ENCODE data around the gene KCNMA1.

The KCNMA1 gene

DNA sequence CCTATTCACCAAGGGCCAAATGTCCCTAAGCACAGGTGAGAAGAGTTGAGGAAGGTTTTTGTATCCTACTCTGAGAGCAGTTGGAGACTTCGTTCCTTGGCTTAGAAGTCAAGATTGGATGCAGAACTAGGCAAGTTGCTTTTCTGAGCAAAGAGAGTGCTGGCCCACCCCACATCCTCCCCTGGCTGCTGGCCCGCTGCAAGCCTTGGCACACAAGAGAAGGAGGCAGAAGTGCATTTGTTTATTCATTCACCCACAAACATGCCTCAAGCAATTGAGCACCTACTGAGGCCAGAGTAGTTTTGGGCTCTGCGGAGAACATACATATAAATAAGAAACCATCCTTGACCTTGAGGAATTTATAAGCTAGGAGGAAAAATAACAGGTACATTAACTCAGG, 318.9 kb downstream of the KCNMA1 start:
- Histone ChIP-seq H3K36me3 (ENCODE audit: insufficient read depth) (no peaks in the 10 kb centered on the region), H3K27me3 (ENCODE audit: insufficient read depth, low read depth) (no peaks in the 10 kb centered on the region), H2AFZ (ENCODE audit: low read depth) (no peak overlapping the region), H3K9ac (no peak overlapping the region), H4K20me1 (ENCODE audit: insufficient read depth) (no peaks in the 10 kb centered on the region), H3K79me2 (ENCODE audit: insufficient read depth, low read depth) (no peaks in the 10 kb centered on the region), H3K4me1 (ENCODE audit: low read depth, poor library complexity, severe bottlenecking) (no peaks in the 10 kb centered on the region), H3K27ac (no peak overlapping the region), H3K4me2 (no peak overlapping the region), H3K4me3 (IDR thresholded peaks at IDR 0.05; ENCODE audit: insufficient read depth, low read depth, low read length) (no peak overlapping the region)
- TF ChIP-seq, protein P1, sequence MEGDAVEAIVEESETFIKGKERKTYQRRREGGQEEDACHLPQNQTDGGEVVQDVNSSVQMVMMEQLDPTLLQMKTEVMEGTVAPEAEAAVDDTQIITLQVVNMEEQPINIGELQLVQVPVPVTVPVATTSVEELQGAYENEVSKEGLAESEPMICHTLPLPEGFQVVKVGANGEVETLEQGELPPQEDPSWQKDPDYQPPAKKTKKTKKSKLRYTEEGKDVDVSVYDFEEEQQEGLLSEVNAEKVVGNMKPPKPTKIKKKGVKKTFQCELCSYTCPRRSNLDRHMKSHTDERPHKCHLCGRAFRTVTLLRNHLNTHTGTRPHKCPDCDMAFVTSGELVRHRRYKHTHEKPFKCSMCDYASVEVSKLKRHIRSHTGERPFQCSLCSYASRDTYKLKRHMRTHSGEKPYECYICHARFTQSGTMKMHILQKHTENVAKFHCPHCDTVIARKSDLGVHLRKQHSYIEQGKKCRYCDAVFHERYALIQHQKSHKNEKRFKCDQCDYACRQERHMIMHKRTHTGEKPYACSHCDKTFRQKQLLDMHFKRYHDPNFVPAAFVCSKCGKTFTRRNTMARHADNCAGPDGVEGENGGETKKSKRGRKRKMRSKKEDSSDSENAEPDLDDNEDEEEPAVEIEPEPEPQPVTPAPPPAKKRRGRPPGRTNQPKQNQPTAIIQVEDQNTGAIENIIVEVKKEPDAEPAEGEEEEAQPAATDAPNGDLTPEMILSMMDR (conservative IDR thresholded peaks at IDR 0.05; ENCODE audit: low read depth, low read length): no peak

DNA sequence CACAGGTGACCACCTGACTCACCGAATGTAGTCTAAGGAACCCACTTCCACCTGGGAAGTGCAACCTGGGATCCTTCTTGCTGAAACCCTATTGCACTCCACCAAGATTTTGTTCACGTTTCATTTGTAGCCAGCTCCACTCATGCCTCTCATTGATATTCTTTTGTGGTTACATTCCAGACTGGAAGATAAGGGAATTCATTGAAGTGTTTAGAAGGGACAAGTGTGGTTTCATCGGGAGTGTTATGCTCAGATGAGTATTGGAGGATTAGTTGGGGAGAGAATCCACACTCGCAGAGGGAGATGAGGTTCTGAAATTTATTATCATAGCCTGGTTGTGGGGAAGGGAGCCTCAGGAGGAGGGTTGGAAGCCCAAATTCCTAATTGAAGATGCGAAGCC, 320.4 kb downstream of the KCNMA1 start:
- Histone ChIP-seq H3K4me2 (no peak overlapping the region), H3K79me2 (ENCODE audit: insufficient read depth, low read depth) (no peaks in the 10 kb centered on the region), H2AFZ (ENCODE audit: low read depth) (no peak overlapping the region), H3K27ac (no peak overlapping the region), H4K20me1 (ENCODE audit: insufficient read depth) (no peaks in the 10 kb centered on the region), H3K4me1 (ENCODE audit: low read depth, poor library complexity, severe bottlenecking) (no peaks in the 10 kb centered on the region), H3K36me3 (ENCODE audit: insufficient read depth) (no peaks in the 10 kb centered on the region), H3K4me3 (IDR thresholded peaks at IDR 0.05; ENCODE audit: insufficient read depth, low read depth, low read length) (no peak overlapping the region), H3K27me3 (ENCODE audit: insufficient read depth, low read depth) (no peaks in the 10 kb centered on the region), H3K9ac (no peak overlapping the region)
- TF ChIP-seq, protein P1 (conservative IDR thresholded peaks at IDR 0.05; ENCODE audit: low read depth, low read length): no peak

GRCh38 chr10:77315496-77316129, 322.0 kb downstream of the KCNMA1 start:
- no peak overlapping the region for H3K9ac ChIP-seq
- H2AFZ ChIP-seq (ENCODE audit: low read depth): no peak overlapping the region
- no peak overlapping the region for H3K27ac ChIP-seq
- H4K20me1 ChIP-seq (ENCODE audit: insufficient read depth): no peaks in the 10 kb centered on the region
- H3K4me3 ChIP-seq (IDR thresholded peaks at IDR 0.05; ENCODE audit: insufficient read depth, low read depth, low read length): no peak overlapping the region
- TF ChIP-seq, protein P1 (conservative IDR thresholded peaks at IDR 0.05; ENCODE audit: low read depth, low read length): no peak
- no peaks in the 10 kb centered on the region for H3K36me3 ChIP-seq (ENCODE audit: insufficient read depth)
- H3K27me3 ChIP-seq (ENCODE audit: insufficient read depth, low read depth): no peaks in the 10 kb centered on the region
- H3K79me2 ChIP-seq (ENCODE audit: insufficient read depth, low read depth): no peaks in the 10 kb centered on the region
- H3K4me1 ChIP-seq (ENCODE audit: low read depth, poor library complexity, severe bottlenecking): no peaks in the 10 kb centered on the region
- no peak overlapping the region for H3K4me2 ChIP-seq

- no peaks in the 10 kb centered on the region for H3K36me3 ChIP-seq (ENCODE audit: insufficient read depth)
- no peak overlapping the region for H3K27ac ChIP-seq
- TF ChIP-seq, protein P1 (conservative IDR thresholded peaks at IDR 0.05; ENCODE audit: low read depth, low read length): no peak
- H3K9ac ChIP-seq: no peak overlapping the region
- H3K4me2 ChIP-seq: no peak overlapping the region
- H3K27me3 ChIP-seq (ENCODE audit: insufficient read depth, low read depth): no peaks in the 10 kb centered on the region
- no peak overlapping the region for H2AFZ ChIP-seq (ENCODE audit: low read depth)
- no peaks in the 10 kb centered on the region for H3K4me1 ChIP-seq (ENCODE audit: low read depth, poor library complexity, severe bottlenecking)
- no peak overlapping the region for H3K4me3 ChIP-seq (IDR thresholded peaks at IDR 0.05; ENCODE audit: insufficient read depth, low read depth, low read length)
- H4K20me1 ChIP-seq (ENCODE audit: insufficient read depth): no peaks in the 10 kb centered on the region
- no peaks in the 10 kb centered on the region for H3K79me2 ChIP-seq (ENCODE audit: insufficient read depth, low read depth)
Observed at GRCh38 chr10:77313066-77313750, 324.4 kb downstream of the KCNMA1 start.

All from KMS-11 (cell line).